ENCODE measurements around the gene SLC9A6.

DNA sequence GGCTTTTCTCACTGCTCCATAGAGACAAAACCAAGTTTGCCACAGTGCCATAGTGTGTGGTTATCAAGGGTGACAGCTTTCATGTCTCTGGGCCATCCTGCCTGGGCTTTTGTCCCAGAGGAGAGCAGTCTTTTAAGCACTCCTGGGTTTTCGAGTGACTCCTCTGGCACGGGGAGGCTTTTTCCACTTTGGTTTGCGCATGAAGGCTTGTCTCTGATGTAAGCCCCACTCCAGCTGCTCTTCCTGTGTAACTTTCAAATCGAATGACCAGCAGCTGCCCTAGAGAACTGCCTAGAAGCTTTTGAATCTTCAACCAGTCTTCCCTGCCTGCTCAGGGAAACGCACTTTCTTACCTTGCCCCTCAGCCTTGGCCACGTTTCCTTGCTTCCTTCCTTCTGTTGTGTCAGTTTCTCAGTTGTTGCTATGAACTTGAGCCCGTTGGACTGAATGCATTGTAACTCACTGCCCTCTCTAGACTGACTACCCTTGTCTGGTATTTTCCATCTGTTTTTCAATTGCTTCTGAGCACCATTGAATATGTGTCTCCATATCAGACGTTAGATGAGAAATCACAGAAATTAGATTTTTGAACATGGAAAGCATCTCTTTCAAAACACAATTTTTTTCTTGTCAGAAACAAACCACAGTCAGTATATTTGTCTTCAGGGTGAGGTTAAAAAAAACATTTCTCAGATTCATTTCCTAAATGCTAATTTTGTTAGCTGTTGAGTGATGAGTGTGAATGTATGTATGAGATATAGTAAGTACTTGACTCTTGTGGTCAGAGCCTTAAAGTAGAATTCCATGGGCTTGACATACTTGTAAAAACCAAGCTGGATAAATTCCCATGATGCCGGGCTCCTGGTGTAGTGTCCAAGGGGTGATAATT is 45.3 kb downstream of the SLC9A6 start:
- TF ChIP-seq, protein P1, sequence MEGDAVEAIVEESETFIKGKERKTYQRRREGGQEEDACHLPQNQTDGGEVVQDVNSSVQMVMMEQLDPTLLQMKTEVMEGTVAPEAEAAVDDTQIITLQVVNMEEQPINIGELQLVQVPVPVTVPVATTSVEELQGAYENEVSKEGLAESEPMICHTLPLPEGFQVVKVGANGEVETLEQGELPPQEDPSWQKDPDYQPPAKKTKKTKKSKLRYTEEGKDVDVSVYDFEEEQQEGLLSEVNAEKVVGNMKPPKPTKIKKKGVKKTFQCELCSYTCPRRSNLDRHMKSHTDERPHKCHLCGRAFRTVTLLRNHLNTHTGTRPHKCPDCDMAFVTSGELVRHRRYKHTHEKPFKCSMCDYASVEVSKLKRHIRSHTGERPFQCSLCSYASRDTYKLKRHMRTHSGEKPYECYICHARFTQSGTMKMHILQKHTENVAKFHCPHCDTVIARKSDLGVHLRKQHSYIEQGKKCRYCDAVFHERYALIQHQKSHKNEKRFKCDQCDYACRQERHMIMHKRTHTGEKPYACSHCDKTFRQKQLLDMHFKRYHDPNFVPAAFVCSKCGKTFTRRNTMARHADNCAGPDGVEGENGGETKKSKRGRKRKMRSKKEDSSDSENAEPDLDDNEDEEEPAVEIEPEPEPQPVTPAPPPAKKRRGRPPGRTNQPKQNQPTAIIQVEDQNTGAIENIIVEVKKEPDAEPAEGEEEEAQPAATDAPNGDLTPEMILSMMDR (IDR thresholded peaks at IDR 0.05; ENCODE audit: low read length): no peak
- TF ChIP-seq EZH2 (optimal IDR thresholded peaks at IDR 0.05; ENCODE audit: low read depth, low read length) (no peak), EZH2phosphoT487 (IDR thresholded peaks at IDR 0.05; ENCODE audit: low read length) (no peak)
